Endothelial cell of umbilical vein (primary cell): ENCODE results near the gene SMAD7. TPM values are rescaled to one million over a fixed set of nuclear protein-coding genes. Genes with fewer than 3 reads are reported as not detected.

Experiments
- BruUV-seq: library from RNA; stranded (reverse); fragments of 400-500 nt; replicated peaks from 2 replicates; lab custom pipeline; 2021; lab: Mats Ljungman, UMichigan
- CTCF ChIA-PET: fragments of 300-600, 350-600 bp; sonication (Branson Sonifier 250); formaldehyde crosslinking; loops from one replicate; lab custom pipeline; 2021; ENCODE audit warnings: antibody characterized with exemption, inconsistent platforms; lab: Charles Lee
- POLR2A ChIA-PET: fragments of 300-600, 350-600 bp; sonication (Branson Sonifier 250); formaldehyde crosslinking; loops from one replicate; lab custom pipeline; 2021; ENCODE audit warnings: antibody characterized with exemption, inconsistent platforms; lab: Charles Lee
- DNase-seq: peaks from one replicate; pipeline ENCODE4 v3.0.0-alpha.2; 2011; ENCODE audit warnings: low read depth, low spot score
- FAIRE-seq: peaks from 2 replicates; lab custom pipeline; 2011; peaks lifted over from hg19 to GRCh38; lab: Jason Lieb, UNC
- H2AFZ ChIP-seq: 2 replicates; pipeline ENCODE4 v1.6.0; 2012; ENCODE audit warnings: low read depth, low read length, control low read depth, inconsistent platforms
- H3K27ac ChIP-seq: 2 replicates; pipeline ENCODE4 v1.5.1; 2011; ENCODE audit warnings: low read depth, mild to moderate bottlenecking, control low read depth, low read length, moderate library complexity; ENCODE audit not compliant: insufficient read depth
- H3K27me3 ChIP-seq, 2 experiments: 2 replicates each; pipeline versions ENCODE4 v1.6.0 to v1.6.1; 2011; ENCODE audit warnings: low read length in 2 of 2, mixed read lengths in 1 of 2; ENCODE audit not compliant: control insufficient read depth in 2 of 2, insufficient read depth in 2 of 2
- H3K36me3 ChIP-seq, 2 experiments: 2 replicates in 1 of 2; 3 replicates in 1 of 2; pipeline ENCODE4 v1.5.1; 2011; ENCODE audit warnings: low read length in 2 of 2, mild to moderate bottlenecking in 1 of 2, moderate library complexity in 1 of 2; ENCODE audit not compliant: control insufficient read depth in 2 of 2, insufficient read depth in 2 of 2; ENCODE audit errors: extremely low read depth in 1 of 2
- H3K4me1 ChIP-seq: 3 replicates; pipeline ENCODE4 v1.5.1; 2011; ENCODE audit warnings: mild to moderate bottlenecking, low read length; ENCODE audit not compliant: control insufficient read depth, insufficient read depth; ENCODE audit errors: extremely low read depth
- H3K4me2 ChIP-seq: 2 replicates; pipeline ENCODE4 v1.6.1; 2011; ENCODE audit warnings: low read length, control low read depth, mixed read lengths; ENCODE audit not compliant: insufficient read depth
- H3K4me3 ChIP-seq, 3 experiments: fragments of 200-600 bp in 1 of 3; sonication (generic), shearing (Covaris generic) in 1 of 3; replicated peaks in 1 of 3; 2 replicates each; pipeline ENCODE4 v1.5.1; 2011 to 2016; ENCODE audit warnings: control low read depth in 3 of 3, low read length in 3 of 3, mild to moderate bottlenecking in 2 of 3, inconsistent platforms in 1 of 3, low read depth in 1 of 3, moderate library complexity in 1 of 3; ENCODE audit not compliant: insufficient read depth in 1 of 3
- H3K79me2 ChIP-seq: 2 replicates; pipeline ENCODE4 v1.6.0; 2012; ENCODE audit warnings: low read length, inconsistent platforms; ENCODE audit not compliant: control insufficient read depth, insufficient read depth
- H3K9ac ChIP-seq: replicated peaks from 2 replicates; pipeline ENCODE3; 2011; ENCODE audit warnings: low read length, control low read depth; ENCODE audit not compliant: insufficient read depth; ENCODE audit errors: extremely low read depth
- H3K9me1 ChIP-seq: replicated peaks from 3 replicates; pipeline ENCODE4 v1.6.0; 2011; ENCODE audit warnings: mild to moderate bottlenecking, low read length; ENCODE audit not compliant: control insufficient read depth, insufficient read depth; ENCODE audit errors: extremely low read depth
- H3K9me3 ChIP-seq: replicated peaks from 2 replicates; pipeline ENCODE4 v1.5.1; 2012; ENCODE audit warnings: low read length, inconsistent platforms; ENCODE audit not compliant: control insufficient read depth, insufficient read depth
- H4K20me1 ChIP-seq: replicated peaks from 2 replicates; pipeline ENCODE3; 2011; ENCODE audit warnings: mild to moderate bottlenecking, low read length; ENCODE audit not compliant: control insufficient read depth, insufficient read depth; ENCODE audit errors: extremely low read depth
- CTCF ChIP-seq, 2 donors: IDR thresholded peaks; 1 replicate in 1 of 2; 2 replicates in 1 of 2; pipeline ENCODE4 v1.5.1; 2011; ENCODE audit warnings: low read length in 2 of 2, mild to moderate bottlenecking in 2 of 2, moderate library complexity in 2 of 2, control low read depth in 1 of 2, inconsistent platforms in 1 of 2, low read depth in 1 of 2; ENCODE audit not compliant: insufficient read depth in 1 of 2; ENCODE audit errors: extremely low read depth in 1 of 2
- EZH2 ChIP-seq: IDR thresholded peaks from 2 replicates; pipeline ENCODE4 v1.6.1; 2012; ENCODE audit warnings: borderline replicate concordance, low read depth, mild to moderate bottlenecking, moderate library complexity, low read length, inconsistent platforms; ENCODE audit not compliant: severe bottlenecking
- FOS ChIP-seq: IDR thresholded peaks from 2 replicates; pipeline ENCODE4 v1.6.1; 2011; ENCODE audit warnings: mild to moderate bottlenecking, low read length, moderate library complexity, borderline replicate concordance; ENCODE audit not compliant: insufficient read depth
- GATA2 ChIP-seq: IDR thresholded peaks from 2 replicates; pipeline ENCODE4 v1.7.0; 2011; ENCODE audit warnings: low read depth, mild to moderate bottlenecking, moderate library complexity, mixed read lengths, low read length; ENCODE audit not compliant: insufficient read length, insufficient read depth
- JUN ChIP-seq: IDR thresholded peaks from 2 replicates; pipeline ENCODE4 v1.6.1; 2011; ENCODE audit warnings: borderline replicate concordance, low read depth; ENCODE audit not compliant: insufficient read length, insufficient read depth
- MAX ChIP-seq: IDR thresholded peaks from 2 replicates; pipeline ENCODE4 v1.6.1; 2011; ENCODE audit not compliant: insufficient read depth, insufficient read length
- MYC ChIP-seq: IDR thresholded peaks from one replicate; pipeline ENCODE4 v1.6.1; 2011; ENCODE audit warnings: mild to moderate bottlenecking, low read depth, low read length
- POLR2A ChIP-seq: IDR thresholded peaks from 2 replicates; pipeline ENCODE4 v1.6.1; 2012; ENCODE audit warnings: low read depth, mild to moderate bottlenecking, control low read depth, low read length
- POLR2AphosphoS5 ChIP-seq: IDR thresholded peaks from 2 replicates; pipeline ENCODE4 v1.6.1; 2012; ENCODE audit warnings: low read depth, mild to moderate bottlenecking, control low read depth, low read length, moderate library complexity; ENCODE audit not compliant: insufficient read depth
- dilution Hi-C: fragments of 300-500 bp; cut with MboI; formaldehyde crosslinking; loops from one replicate; pipeline ENCODE4 v1.15.0; 2019; ENCODE audit warnings: low sequenced_read_pairs; ENCODE audit not compliant: extremely low pct_ligation_motif_present
- intact Hi-C: fragments of 100-400 bp; cut with micrococcal nuclease; formaldehyde crosslinking; loops from one replicate; pipeline ENCODE4 v1.10.0; 2022
- polyA plus RNA-seq, 4 experiments: library from polyadenylated mRNA; depleted of rRNA in 3 of 4; stranded (reverse) in 3 of 4; unstranded in 1 of 4; fragments of >200 nt; gene quantifications; 2 replicates each; pipeline versions ENCODE4 v1.2.1 to v1.2.3, GENCODE V29; 2011 to 2012; ENCODE audit warnings: missing spikeins in 1 of 4
- total RNA-seq: library from RNA; stranded (reverse); gene quantifications from 2 replicates; pipeline ENCODE4 v1.2.3, GENCODE V29; 2021

SMAD7 gene
- total and polyA plus RNA-seq, 2 donors (not counting 3 experiments of a cell fraction or from before 2014, with no cell fraction given), result 3.6 to 8.0 TPM

DNA sequence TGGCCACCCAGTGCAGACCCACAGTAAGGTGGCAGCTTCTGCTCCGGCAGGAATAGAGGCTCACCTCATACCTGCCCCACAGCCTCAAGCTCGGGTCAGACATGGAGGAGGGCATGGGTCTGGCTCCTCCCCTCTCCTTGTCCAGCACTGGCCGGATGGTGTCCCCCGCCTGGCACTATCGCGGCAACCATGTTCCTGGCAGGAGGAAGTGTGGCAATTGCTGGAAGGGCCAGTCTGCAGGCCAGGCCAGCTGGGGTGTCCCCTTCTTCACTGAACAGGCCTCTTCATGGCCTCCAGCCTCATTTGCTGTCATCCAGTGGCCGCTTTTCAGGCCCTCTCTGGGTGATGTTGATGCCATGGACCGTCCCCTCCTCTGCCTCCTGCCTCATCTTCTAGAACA lies 41.4 kb upstream of the SMAD7 start:
- Histone ChIP-seq H3K4me1 (no peaks in the 10 kb centered on the region), H3K4me3 (no peak overlapping the region), H3K9me1 (no peaks in the 10 kb centered on the region), H3K36me3 (no peaks in the 10 kb centered on the region), H3K9ac (no peak overlapping the region), H3K27me3 (no peaks in the 10 kb centered on the region), H3K4me2 (no peak overlapping the region), H4K20me1 (no peaks in the 10 kb centered on the region), H3K27ac (no peak overlapping the region), H2AFZ (no peak overlapping the region), H3K9me3 (no peaks in the 10 kb centered on the region), H3K79me2 (no peaks in the 10 kb centered on the region)
- intact Hi-C loops, result no loop called here
- POLR2A ChIA-PET, result interaction anchor here (0.5 kb wide), 1 partner anchor 9 kb away, joined by 8 read pairs; no protein-coding TSS in a partner anchor
- CTCF ChIA-PET, result interaction anchor here (1.3 kb wide), 1 partner anchor 9 kb away, joined by 3 read pairs; no protein-coding TSS in a partner anchor
- BruUV-seq, result no TSS peak
- FAIRE-seq (no peak), DNase-seq (no peak)
- no peak for TF ChIP-seq GATA2
- TF ChIP-seq POLR2AphosphoS5, result no peak
- TF ChIP-seq POLR2A, result no peak
- no peak for TF ChIP-seq FOS
- dilution Hi-C loops, result no loop called here

DNA sequence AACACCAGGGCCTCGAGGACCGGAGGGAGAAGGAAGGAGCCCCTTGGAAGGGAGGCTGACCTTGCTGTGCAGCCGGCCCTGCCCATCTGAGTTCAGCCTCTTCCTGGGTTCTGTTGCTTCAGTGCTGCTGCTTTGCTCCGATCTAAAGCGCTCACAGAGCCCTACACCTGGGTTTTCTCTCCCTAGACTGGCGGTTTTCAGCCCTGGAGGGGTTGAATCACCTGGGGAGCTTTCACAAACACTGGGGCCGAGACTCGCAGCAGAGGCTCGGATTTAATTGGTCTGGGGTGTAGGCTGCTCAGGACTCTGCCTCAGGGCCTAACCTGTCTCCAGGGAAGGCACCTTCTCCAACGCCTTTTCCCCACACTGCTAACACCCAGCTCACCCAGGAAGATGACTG lies 40.9 kb upstream of the SMAD7 start:
- TF ChIP-seq JUN (no peak), POLR2AphosphoS5 (no peak), MYC (no peak), MAX (no peak), CTCF (IDR thresholded peaks at IDR 0.05; ENCODE audit: extremely low read depth in 1 of 2, insufficient read depth in 1 of 2, low read depth in 1 of 2, low read length in 2 of 2) (no peak), GATA2 (no peak), POLR2A (no peak), EZH2 (no peak)
- H3K9me1 ChIP-seq, result no peaks in the 10 kb centered on the region
- H3K27me3 ChIP-seq, result no peaks in the 10 kb centered on the region
- no peaks in the 10 kb centered on the region for H3K4me1 ChIP-seq
- H4K20me1 ChIP-seq, result no peaks in the 10 kb centered on the region
- no TSS peak for BruUV-seq
- POLR2A ChIA-PET, result no interaction called here
- no peaks in the 10 kb centered on the region for H3K79me2 ChIP-seq
- no peak overlapping the region for H3K4me3 ChIP-seq
- no peak overlapping the region for H3K4me2 ChIP-seq
- H3K27ac ChIP-seq, result no peak overlapping the region
- no peaks in the 10 kb centered on the region for H3K9me3 ChIP-seq
- no peak for FAIRE-seq
- dilution Hi-C loops (no loop called here), intact Hi-C loops (no loop called here)
- DNase-seq, result no peak
- CTCF ChIA-PET, result interaction anchor here (1.3 kb wide), 1 partner anchor 9 kb away, joined by 3 read pairs; no protein-coding TSS in a partner anchor
- H3K9ac ChIP-seq, result no peak overlapping the region
- H3K36me3 ChIP-seq, result no peaks in the 10 kb centered on the region
- no peak overlapping the region for H2AFZ ChIP-seq
